CD8-positive, alpha-beta memory T cell (primary cell): ENCODE measurements around the gene PRDX6. TPM values are rescaled to one million over a fixed set of nuclear protein-coding genes. Genes with fewer than 3 reads are reported as not detected.
A peak's percentile ranks its signal among the peaks of the same experiment; 100 is the strongest.
"Not testable (repeated sequence)": the region's sequence is repeated elsewhere in the genome, so short reads cannot be mapped to it uniquely, and the experiment has no call there.

Experiments
- CTCF ChIA-PET: fragments of 350-600 bp; sonication (Branson Sonifier 250); formaldehyde crosslinking; loops from one replicate; lab custom pipeline; 2021; ENCODE audit warnings: antibody characterized with exemption; lab: Charles Lee
- POLR2A ChIA-PET: fragments of 350-600 bp; sonication (Branson Sonifier 250); formaldehyde crosslinking; loops from one replicate; lab custom pipeline; 2021; ENCODE audit warnings: antibody characterized with exemption; lab: Charles Lee
- DNase-seq, 5 donors: peaks; one replicate each; pipeline versions ENCODE4 v3.0.0 to v3.0.0-alpha.2; 2020 to 2022; ENCODE audit warnings: mixed read lengths in 1 of 5
- H3K27ac ChIP-seq: one replicate; pipeline ENCODE4 v1.7.0; 2013; ENCODE audit warnings: low read depth, mild to moderate bottlenecking, low read length, moderate library complexity
- H3K27me3 ChIP-seq: 2 replicates; pipeline ENCODE4 v1.7.0; 2013; ENCODE audit warnings: low read length, mild to moderate bottlenecking; ENCODE audit not compliant: insufficient read depth, poor library complexity, severe bottlenecking
- H3K36me3 ChIP-seq: 2 replicates; pipeline ENCODE4 v1.7.0; 2013; ENCODE audit warnings: mild to moderate bottlenecking, low read length, moderate library complexity; ENCODE audit not compliant: insufficient read depth
- H3K4me1 ChIP-seq: 2 replicates; pipeline ENCODE4 v1.7.0; 2013; ENCODE audit warnings: mild to moderate bottlenecking, low read length, moderate library complexity; ENCODE audit not compliant: insufficient read depth
- H3K4me3 ChIP-seq: 2 replicates; pipeline ENCODE4 v1.7.0; 2013; ENCODE audit warnings: mild to moderate bottlenecking, low read length
- H3K9me3 ChIP-seq: 2 replicates; pipeline ENCODE4 v1.7.0; 2013; ENCODE audit warnings: mild to moderate bottlenecking, low read length
- H3K27ac Mint-ChIP-seq, 8 donors: one replicate each; pipeline ENCODE4 v1.8.0; 2020 to 2021; ENCODE audit warnings: mixed read lengths in 8 of 8, mild to moderate bottlenecking in 6 of 8, inconsistent platforms in 3 of 8, moderate library complexity in 3 of 8
- H3K27me3 Mint-ChIP-seq, 2 donors: one replicate each; pipeline ENCODE4 v1.8.0; 2020 to 2021; ENCODE audit warnings: mixed read lengths in 2 of 2, mild to moderate bottlenecking in 1 of 2, moderate library complexity in 1 of 2
- H3K36me3 Mint-ChIP-seq, 3 donors: one replicate each; pipeline ENCODE4 v1.8.0; 2020 to 2021; ENCODE audit warnings: mixed read lengths in 3 of 3, inconsistent platforms in 1 of 3, mild to moderate bottlenecking in 1 of 3
- H3K4me1 Mint-ChIP-seq, 3 donors: one replicate each; pipeline ENCODE4 v1.8.0; 2020 to 2021; ENCODE audit warnings: mixed read lengths in 3 of 3, inconsistent platforms in 1 of 3, mild to moderate bottlenecking in 1 of 3
- H3K4me3 Mint-ChIP-seq, 7 donors: one replicate each; pipeline ENCODE4 v1.8.0; 2020 to 2021; ENCODE audit warnings: mixed read lengths in 7 of 7, mild to moderate bottlenecking in 6 of 7, moderate library complexity in 4 of 7, inconsistent platforms in 2 of 7
- H3K9me3 Mint-ChIP-seq, 5 donors: one replicate each; pipeline ENCODE4 v1.8.0; 2020 to 2022; ENCODE audit warnings: mixed read lengths in 5 of 5, mild to moderate bottlenecking in 3 of 5, moderate library complexity in 2 of 5, inconsistent platforms in 1 of 5
- polyA plus RNA-seq: library from polyadenylated mRNA; unstranded; fragments of 300-500 nt; fragmentation: Illumina TruSeq; gene quantifications from one replicate; pipeline ENCODE4 v1.2.3, GENCODE V29; 2021
- total RNA-seq, 2 experiments: library from RNA; stranded (reverse); gene quantifications; one replicate each; pipeline ENCODE4 v1.2.3, GENCODE V29; 2021

Gene PRDX6
- total and polyA plus RNA-seq, 3 experiments from 2014 or later, result 134 to 159 (median 140) TPM

GRCh38 chr1:173504268-173504667 is 27.1 kb downstream of the PRDX6 start:
- Histone ChIP-seq H3K27ac (no peak overlapping the region), H3K27me3 (no peaks in the 10 kb centered on the region), H3K4me1 (no peaks in the 10 kb centered on the region), H3K4me3 (no peak overlapping the region), H3K36me3 (no peaks in the 10 kb centered on the region), H3K9me3 (no peaks in the 10 kb centered on the region)
- Mint-ChIP-seq H3K4me3 (no peak overlapping the region), H3K4me1 (no peaks in the 10 kb centered on the region), H3K36me3 (no peaks in the 10 kb centered on the region), H3K27me3 (peaks cover 0 to 7% of the 10 kb centered on the region in 2 donors), H3K9me3 (no peaks in the 10 kb centered on the region), H3K27ac (peak overlapping the region in 1 of 8 donors; percentile 30)
- no peak for DNase-seq
- ChIA-PET POLR2A (no interaction called here), CTCF (no interaction called here)

- Mint-ChIP-seq H3K4me3 (no peak overlapping the region), H3K36me3 (no peaks in the 10 kb centered on the region), H3K4me1 (no peaks in the 10 kb centered on the region), H3K9me3 (no peaks in the 10 kb centered on the region), H3K27me3 (peaks cover 0 to 7% of the 10 kb centered on the region in 2 donors), H3K27ac (peak overlapping the region in 1 of 8 donors; percentile 90)
- no peaks in the 10 kb centered on the region for H3K9me3 ChIP-seq
- H3K27ac ChIP-seq, result no peak overlapping the region
- no peaks in the 10 kb centered on the region for H3K36me3 ChIP-seq
- no peak overlapping the region for H3K4me3 ChIP-seq
- DNase-seq, result no peak
- no peaks in the 10 kb centered on the region for H3K27me3 ChIP-seq
- no peaks in the 10 kb centered on the region for H3K4me1 ChIP-seq
- CTCF ChIA-PET, result interaction anchor here (1.3 kb wide), 1 partner anchor 75 kb away, joined by 3 read pairs; no protein-coding TSS in a partner anchor
- POLR2A ChIA-PET, result no interaction called here
These were observed 28.3 kb downstream of the PRDX6 start for GRCh38 chr1:173505391-173505790.

GRCh38 chr1:173506437-173506836 is 29.3 kb downstream of the PRDX6 start:
- CTCF ChIA-PET, result no interaction called here
- H3K4me1 Mint-ChIP-seq, result no peaks in the 10 kb centered on the region
- Histone ChIP-seq H3K4me1 (no peaks in the 10 kb centered on the region), H3K9me3 (no peaks in the 10 kb centered on the region), H3K27ac (no peak overlapping the region), H3K4me3 (no peak overlapping the region), H3K27me3 (no peaks in the 10 kb centered on the region), H3K36me3 (no peaks in the 10 kb centered on the region)
- H3K4me3 Mint-ChIP-seq, result no peak overlapping the region
- H3K27me3 Mint-ChIP-seq, result peaks cover 0 to 7% of the 10 kb centered on the region in 2 donors
- POLR2A ChIA-PET, result no interaction called here
- H3K9me3 Mint-ChIP-seq, result no peaks in the 10 kb centered on the region
- DNase-seq, result no peak
- no peaks in the 10 kb centered on the region for H3K36me3 Mint-ChIP-seq
- peak overlapping the region in 1 of 8 donors; percentile 26 for H3K27ac Mint-ChIP-seq

GRCh38 chr1:173507205-173507846 is 30.2 kb downstream of the PRDX6 start:
- H3K4me3 Mint-ChIP-seq, result no peak overlapping the region
- no peaks in the 10 kb centered on the region for H3K36me3 Mint-ChIP-seq
- DNase-seq, result no peak
- ChIA-PET CTCF (no interaction called here), POLR2A (no interaction called here)
- H3K4me3 ChIP-seq, result no peak overlapping the region
- H3K27me3 Mint-ChIP-seq, result peaks cover 0 to 7% of the 10 kb centered on the region in 2 donors
- no peaks in the 10 kb centered on the region for H3K4me1 Mint-ChIP-seq
- no peaks in the 10 kb centered on the region for H3K36me3 ChIP-seq
- H3K4me1 ChIP-seq, result no peaks in the 10 kb centered on the region
- no peak overlapping the region for H3K27ac ChIP-seq
- peak overlapping the region in 1 of 8 donors; percentile 78 for H3K27ac Mint-ChIP-seq
- H3K9me3 ChIP-seq, result no peaks in the 10 kb centered on the region
- no peaks in the 10 kb centered on the region for H3K27me3 ChIP-seq
- H3K9me3 Mint-ChIP-seq, result no peaks in the 10 kb centered on the region

- DNase-seq, result no peak
- ChIA-PET CTCF (no interaction called here), POLR2A (no interaction called here)
- no peaks in the 10 kb centered on the region for H3K36me3 ChIP-seq
- no peaks in the 10 kb centered on the region for H3K36me3 Mint-ChIP-seq
- no peak overlapping the region for H3K27ac ChIP-seq
- no peaks in the 10 kb centered on the region for H3K9me3 ChIP-seq
- peaks cover 0 to 8% of the 10 kb centered on the region in 2 donors for H3K27me3 Mint-ChIP-seq
- no peaks in the 10 kb centered on the region for H3K9me3 Mint-ChIP-seq
- no peaks in the 10 kb centered on the region for H3K4me1 ChIP-seq
- no peaks in the 10 kb centered on the region for H3K27me3 ChIP-seq
- no peak overlapping the region for H3K4me3 Mint-ChIP-seq
- H3K4me1 Mint-ChIP-seq, result no peaks in the 10 kb centered on the region
- H3K27ac Mint-ChIP-seq, result peak overlapping the region in 1 of 8 donors; percentile 78
- no peak overlapping the region for H3K4me3 ChIP-seq
These were observed 30.7 kb downstream of the PRDX6 start for GRCh38 chr1:173507847-173508209.

GRCh38 chr1:173508541-173508940 is 31.4 kb downstream of the PRDX6 start:
- H3K9me3 Mint-ChIP-seq, result peaks cover 0 to under 1% (median 0%) of the 10 kb centered on the region in 5 donors
- Histone ChIP-seq H3K27me3 (no peaks in the 10 kb centered on the region), H3K4me3 (no peak overlapping the region), H3K9me3 (no peaks in the 10 kb centered on the region), H3K27ac (no peak overlapping the region), H3K4me1 (no peaks in the 10 kb centered on the region), H3K36me3 (no peaks in the 10 kb centered on the region)
- H3K27ac Mint-ChIP-seq, result no peak overlapping the region
- ChIA-PET CTCF (no interaction called here), POLR2A (no interaction called here)
- peaks cover 0 to 2% (median 0%) of the 10 kb centered on the region in 3 donors for H3K36me3 Mint-ChIP-seq
- no peaks in the 10 kb centered on the region for H3K4me1 Mint-ChIP-seq
- no peak overlapping the region for H3K4me3 Mint-ChIP-seq
- peaks cover 0 to 10% of the 10 kb centered on the region in 2 donors for H3K27me3 Mint-ChIP-seq
- no peak for DNase-seq

GRCh38 chr1:173509797-173510196 is 32.7 kb downstream of the PRDX6 start:
- POLR2A ChIA-PET, result no interaction called here

GRCh38 chr1:173514503-173514902 is 37.4 kb downstream of the PRDX6 start:
- DNase-seq, H3K4me3 Mint-ChIP-seq, H3K36me3 ChIP-seq, H3K27me3 ChIP-seq, H3K27ac Mint-ChIP-seq, H3K27me3 Mint-ChIP-seq, H3K4me3 ChIP-seq, POLR2A ChIA-PET, H3K9me3 Mint-ChIP-seq, H3K9me3 ChIP-seq, H3K4me1 Mint-ChIP-seq, H3K27ac ChIP-seq, CTCF ChIA-PET: not testable (repeated sequence)
- H3K4me1 ChIP-seq, result peaks cover 11% of the 10 kb centered on the region
- peaks cover 0 to 20% (median 2%) of the 10 kb centered on the region in 3 donors for H3K36me3 Mint-ChIP-seq

More at GRCh38 chr1:173509797-173510196, 32.7 kb downstream of the PRDX6 start:
- H3K9me3 Mint-ChIP-seq, result peaks cover 2 to 7% (median 5%) of the 10 kb centered on the region in 5 donors
- H3K9me3 ChIP-seq, result no peaks in the 10 kb centered on the region
- H3K27me3 ChIP-seq, result no peaks in the 10 kb centered on the region
- no peak for DNase-seq
- H3K4me1 Mint-ChIP-seq, result no peaks in the 10 kb centered on the region
- peaks cover 0 to 10% (median 2%) of the 10 kb centered on the region in 3 donors for H3K36me3 Mint-ChIP-seq
- CTCF ChIA-PET, result no interaction called here
- no peaks in the 10 kb centered on the region for H3K36me3 ChIP-seq
- H3K4me3 ChIP-seq, result no peak overlapping the region
- peaks cover 0 to 5% of the 10 kb centered on the region in 2 donors for H3K27me3 Mint-ChIP-seq
- no peak overlapping the region for H3K4me3 Mint-ChIP-seq
- H3K27ac ChIP-seq, result no peak overlapping the region
- peak overlapping the region in 1 of 8 donors; percentile 15 for H3K27ac Mint-ChIP-seq
- no peaks in the 10 kb centered on the region for H3K4me1 ChIP-seq
